NCI-H2081 (cell line): ENCODE data around the gene UBE2S.

Experiments used
- DNase-seq, 2 experiments: peaks; one replicate each; lab custom pipeline; 2025; lab: John Stamatoyannopoulos, UW

UBE2S gene

GRCh38 chr19:55384131-55384919 lies 23.3 kb downstream of the UBE2S start, which contains the start of gene TMEM238:
TSS of gene TMEM238 (minus strand) at chr19:55384292. CDS start at chr19:55384259, 33 bp downstream.
- DNase-seq = peak in 1 of 2 experiments; percentile 64

GRCh38 chr19:55383279-55384130 lies 24.1 kb downstream of the UBE2S start:
- peak; percentile 51 to 71 for DNase-seq

- DNase-seq = no peak
Observed at GRCh38 chr19:55382522-55383054, 25.0 kb downstream of the UBE2S start.

GRCh38 chr19:55382013-55382412 lies 25.6 kb downstream of the UBE2S start:
- DNase-seq = no peak

- DNase-seq = no peak
Observed at GRCh38 chr19:55379174-55379573, 28.4 kb downstream of the UBE2S start.

GRCh38 chr19:55377356-55378131 lies 30.0 kb downstream of the UBE2S start:
- no peak for DNase-seq

- DNase-seq = no peak
Observed at GRCh38 chr19:55376241-55376933, 31.2 kb downstream of the UBE2S start, which contains the start of gene TMEM190. TSS of gene TMEM190 (plus strand) at chr19:55376826. CDS start at chr19:55376854, 28 bp downstream.

GRCh38 chr19:55373993-55374757 lies 33.4 kb downstream of the UBE2S start:
- no peak for DNase-seq

GRCh38 chr19:55373306-55373992 lies 34.1 kb downstream of the UBE2S start:
- DNase-seq = no peak

GRCh38 chr19:55372316-55373081 lies 35.1 kb downstream of the UBE2S start:
- DNase-seq = no peak

GRCh38 chr19:55370305-55370988 lies 37.1 kb downstream of the UBE2S start, which contains the start of gene IL11:
TSS of gene IL11 (minus strand) at chr19:55370463. CDS start at chr19:55370310, 153 bp downstream.
- no peak for DNase-seq

GRCh38 chr19:55369653-55370304 lies 37.8 kb downstream of the UBE2S start:
- DNase-seq = no peak

- DNase-seq = no peak
Observed at GRCh38 chr19:55368701-55369563, 38.7 kb downstream of the UBE2S start.

GRCh38 chr19:55368106-55368505 lies 39.5 kb downstream of the UBE2S start:
- no peak for DNase-seq

- no peak for DNase-seq
Observed at GRCh38 chr19:55366790-55367189, 40.8 kb downstream of the UBE2S start.

GRCh38 chr19:55365964-55366363 lies 41.6 kb downstream of the UBE2S start:
- DNase-seq = no peak

- DNase-seq = no peak
Observed at GRCh38 chr19:55365245-55365644, 42.3 kb downstream of the UBE2S start.
